ENCODE data around the gene DCAF5. TPM values are rescaled to one million over a fixed set of nuclear protein-coding genes. Genes with fewer than 3 reads are reported as not detected.

Gene DCAF5
- total and polyA plus RNA-seq, 9 donors, result 22.4 to 43.1 (median 36.7) TPM

GRCh38 chr14:69149461-69150244, 3.3 kb downstream of the DCAF5 start:
- Histone ChIP-seq H3K9me3 (replicated peaks; ENCODE audit: control insufficient read depth, low read depth, low read length) (no peaks in the 10 kb centered on the region), H3K36me3 (ENCODE audit: control insufficient read depth, insufficient read depth, low read length) (peaks cover 8% of the 10 kb centered on the region), H3K4me3 (ENCODE audit: low read length) (no peak overlapping the region), H3K27me3 (ENCODE audit: control insufficient read depth, insufficient read depth, low read length) (no peaks in the 10 kb centered on the region), H3K27ac (ENCODE audit: low read length) (no peak overlapping the region), H3K4me1 (ENCODE audit: control insufficient read depth, insufficient read depth, low read length) (peaks cover 10% of the 10 kb centered on the region)
- no peak for DNase-seq
- WGBS (ENCODE audit: insufficient coverage), result no CpG with 5 or more reads among the region's 2 CpGs

GRCh38 chr14:69142101-69142500, 10.8 kb downstream of the DCAF5 start:
- H3K9me3 ChIP-seq (replicated peaks; ENCODE audit: control insufficient read depth, low read depth, low read length), result no peaks in the 10 kb centered on the region
- H3K27ac ChIP-seq (ENCODE audit: low read length), result no peak overlapping the region
- H3K36me3 ChIP-seq (ENCODE audit: control insufficient read depth, insufficient read depth, low read length), result peaks cover 14% of the 10 kb centered on the region
- WGBS (ENCODE audit: insufficient coverage), result 78% methylated on average over 4 of the region's 5 CpGs
- no peak overlapping the region for H3K4me3 ChIP-seq (ENCODE audit: low read length)
- H3K27me3 ChIP-seq (ENCODE audit: control insufficient read depth, insufficient read depth, low read length), result no peaks in the 10 kb centered on the region
- H3K4me1 ChIP-seq (ENCODE audit: control insufficient read depth, insufficient read depth, low read length), result no peaks in the 10 kb centered on the region
- DNase-seq, result no peak

- peaks cover 14% of the 10 kb centered on the region for H3K36me3 ChIP-seq (ENCODE audit: control insufficient read depth, insufficient read depth, low read length)
- H3K27ac ChIP-seq (ENCODE audit: low read length), result no peak overlapping the region
- H3K4me1 ChIP-seq (ENCODE audit: control insufficient read depth, insufficient read depth, low read length), result no peaks in the 10 kb centered on the region
- H3K27me3 ChIP-seq (ENCODE audit: control insufficient read depth, insufficient read depth, low read length), result no peaks in the 10 kb centered on the region
- no peak for DNase-seq
- no CpG with 5 or more reads among the region's 1 CpG for WGBS (ENCODE audit: insufficient coverage)
- H3K4me3 ChIP-seq (ENCODE audit: low read length), result no peak overlapping the region
- H3K9me3 ChIP-seq (replicated peaks; ENCODE audit: control insufficient read depth, low read depth, low read length), result no peaks in the 10 kb centered on the region
These were observed 11.4 kb downstream of the DCAF5 start for GRCh38 chr14:69141550-69141949.

GRCh38 chr14:69139743-69140142, 13.2 kb downstream of the DCAF5 start:
- Histone ChIP-seq H3K36me3 (ENCODE audit: control insufficient read depth, insufficient read depth, low read length) (peaks cover 14% of the 10 kb centered on the region), H3K9me3 (replicated peaks; ENCODE audit: control insufficient read depth, low read depth, low read length) (no peaks in the 10 kb centered on the region), H3K27ac (ENCODE audit: low read length) (no peak overlapping the region), H3K4me1 (ENCODE audit: control insufficient read depth, insufficient read depth, low read length) (no peaks in the 10 kb centered on the region), H3K4me3 (ENCODE audit: low read length) (no peak overlapping the region), H3K27me3 (ENCODE audit: control insufficient read depth, insufficient read depth, low read length) (no peaks in the 10 kb centered on the region)
- no peak for DNase-seq
- 70% methylated on average over 2 of the region's 7 CpGs for WGBS (ENCODE audit: insufficient coverage)

GRCh38 chr14:69137843-69138535, 14.9 kb downstream of the DCAF5 start:
- Histone ChIP-seq H3K4me3 (ENCODE audit: low read length) (no peak overlapping the region), H3K4me1 (ENCODE audit: control insufficient read depth, insufficient read depth, low read length) (no peaks in the 10 kb centered on the region), H3K36me3 (ENCODE audit: control insufficient read depth, insufficient read depth, low read length) (peaks cover 12% of the 10 kb centered on the region), H3K27me3 (ENCODE audit: control insufficient read depth, insufficient read depth, low read length) (no peaks in the 10 kb centered on the region), H3K9me3 (replicated peaks; ENCODE audit: control insufficient read depth, low read depth, low read length) (no peaks in the 10 kb centered on the region), H3K27ac (ENCODE audit: low read length) (no peak overlapping the region)
- peak; percentile 78 for DNase-seq
- WGBS (ENCODE audit: insufficient coverage), result 60% methylated on average over 1 of the region's 2 CpGs

GRCh38 chr14:69137416-69137815, 15.5 kb downstream of the DCAF5 start:
- Histone ChIP-seq H3K4me3 (ENCODE audit: low read length) (no peak overlapping the region), H3K36me3 (ENCODE audit: control insufficient read depth, insufficient read depth, low read length) (peaks cover 12% of the 10 kb centered on the region), H3K4me1 (ENCODE audit: control insufficient read depth, insufficient read depth, low read length) (no peaks in the 10 kb centered on the region), H3K27ac (ENCODE audit: low read length) (no peak overlapping the region), H3K27me3 (ENCODE audit: control insufficient read depth, insufficient read depth, low read length) (no peaks in the 10 kb centered on the region), H3K9me3 (replicated peaks; ENCODE audit: control insufficient read depth, low read depth, low read length) (no peaks in the 10 kb centered on the region)
- no CpG with 5 or more reads among the region's 1 CpG for WGBS (ENCODE audit: insufficient coverage)
- peak; percentile 21 for DNase-seq

GRCh38 chr14:69135133-69135532, 17.8 kb downstream of the DCAF5 start:
- WGBS (ENCODE audit: insufficient coverage), result 95% methylated on average over 3 of the region's 4 CpGs
- DNase-seq, result no peak
- Histone ChIP-seq H3K27me3 (ENCODE audit: control insufficient read depth, insufficient read depth, low read length) (no peaks in the 10 kb centered on the region), H3K36me3 (ENCODE audit: control insufficient read depth, insufficient read depth, low read length) (peaks cover 6% of the 10 kb centered on the region), H3K9me3 (replicated peaks; ENCODE audit: control insufficient read depth, low read depth, low read length) (no peaks in the 10 kb centered on the region), H3K4me3 (ENCODE audit: low read length) (no peak overlapping the region), H3K4me1 (ENCODE audit: control insufficient read depth, insufficient read depth, low read length) (no peaks in the 10 kb centered on the region), H3K27ac (ENCODE audit: low read length) (no peak overlapping the region)

- H3K4me1 ChIP-seq (ENCODE audit: control insufficient read depth, insufficient read depth, low read length), result peaks cover 3% of the 10 kb centered on the region
- H3K27me3 ChIP-seq (ENCODE audit: control insufficient read depth, insufficient read depth, low read length), result no peaks in the 10 kb centered on the region
- DNase-seq, result no peak
- no peaks in the 10 kb centered on the region for H3K9me3 ChIP-seq (replicated peaks; ENCODE audit: control insufficient read depth, low read depth, low read length)
- H3K36me3 ChIP-seq (ENCODE audit: control insufficient read depth, insufficient read depth, low read length), result no peaks in the 10 kb centered on the region
- no CpG with 5 or more reads among the region's 3 CpGs for WGBS (ENCODE audit: insufficient coverage)
- no peak overlapping the region for H3K4me3 ChIP-seq (ENCODE audit: low read length)
- no peak overlapping the region for H3K27ac ChIP-seq (ENCODE audit: low read length)
These were observed 19.5 kb downstream of the DCAF5 start for GRCh38 chr14:69133206-69134125.

- WGBS (ENCODE audit: insufficient coverage), result no CpG with 5 or more reads among the region's 4 CpGs
- H3K4me3 ChIP-seq (ENCODE audit: low read length), result no peak overlapping the region
- H3K36me3 ChIP-seq (ENCODE audit: control insufficient read depth, insufficient read depth, low read length), result no peaks in the 10 kb centered on the region
- DNase-seq, result no peak
- H3K27me3 ChIP-seq (ENCODE audit: control insufficient read depth, insufficient read depth, low read length), result no peaks in the 10 kb centered on the region
- H3K27ac ChIP-seq (ENCODE audit: low read length), result no peak overlapping the region
- peaks cover 3% of the 10 kb centered on the region for H3K4me1 ChIP-seq (ENCODE audit: control insufficient read depth, insufficient read depth, low read length)
- no peaks in the 10 kb centered on the region for H3K9me3 ChIP-seq (replicated peaks; ENCODE audit: control insufficient read depth, low read depth, low read length)
These were observed 20.3 kb downstream of the DCAF5 start for GRCh38 chr14:69132513-69133181.

Data from muscle of leg (tissue), 11 donors.